UCSD-AML1 (cell line): ENCODE results near the gene ENAH.
"Not testable (repeated sequence)": the region's sequence is repeated elsewhere in the genome, so short reads cannot be mapped to it uniquely, and the experiment has no call there.

Experiments used
- DNase-seq: peaks from one replicate; lab custom pipeline; 2025; ENCODE audit not compliant: unreplicated experiment; lab: John Stamatoyannopoulos, UW

Gene ENAH

DNA sequence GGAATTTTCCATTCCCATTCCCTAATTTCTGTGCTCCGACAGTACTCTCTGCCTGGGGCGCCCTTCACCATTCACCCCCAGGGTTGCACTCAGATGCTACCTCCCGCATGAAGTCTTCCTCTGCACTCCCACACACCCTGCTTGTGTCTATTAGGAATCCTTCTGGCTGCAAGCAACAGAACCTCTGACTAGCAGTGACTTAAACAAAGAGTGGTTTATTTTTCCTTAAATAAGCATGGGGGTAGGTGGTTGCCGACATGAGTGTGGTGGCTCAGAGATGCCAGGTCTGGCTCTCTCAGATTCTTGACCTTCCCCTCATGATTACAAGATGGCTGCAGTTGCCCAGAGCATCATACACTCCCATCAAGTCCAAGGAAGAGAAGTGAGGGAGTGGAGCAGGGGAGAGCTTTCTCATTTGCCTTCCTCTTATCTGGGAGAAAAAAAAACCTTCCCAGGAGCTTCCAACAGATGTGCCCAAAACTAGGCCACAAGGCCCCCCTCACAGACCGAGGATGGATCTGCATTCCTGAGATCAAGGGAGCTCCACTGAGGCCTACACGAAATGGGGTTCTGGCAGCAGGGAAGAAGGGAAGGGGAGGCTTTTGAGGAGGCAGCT is 175.5 kb downstream of the ENAH start:
- no peak for DNase-seq

DNA sequence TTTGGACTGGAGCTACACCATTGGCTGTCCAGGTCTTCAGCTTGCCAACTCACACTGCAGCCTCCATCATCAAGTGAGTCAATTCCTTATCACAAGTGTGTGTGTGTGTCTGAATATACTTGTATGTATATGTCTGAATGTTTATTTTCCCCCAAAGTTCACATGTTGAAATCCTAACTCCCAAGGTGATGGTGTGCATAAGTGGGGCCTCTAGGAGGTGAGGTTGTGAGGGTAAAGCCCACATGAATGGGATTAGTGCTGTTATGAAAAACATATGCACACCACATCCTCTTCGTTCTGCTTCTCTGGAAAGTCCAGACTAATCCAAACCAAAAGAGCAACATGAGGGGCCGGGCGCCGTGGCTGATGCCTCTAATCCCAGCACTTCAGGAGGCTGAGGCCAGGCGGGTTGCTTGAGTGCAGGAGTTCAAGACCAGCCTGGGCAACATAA is 176.4 kb downstream of the ENAH start:
- DNase-seq = no peak

DNA sequence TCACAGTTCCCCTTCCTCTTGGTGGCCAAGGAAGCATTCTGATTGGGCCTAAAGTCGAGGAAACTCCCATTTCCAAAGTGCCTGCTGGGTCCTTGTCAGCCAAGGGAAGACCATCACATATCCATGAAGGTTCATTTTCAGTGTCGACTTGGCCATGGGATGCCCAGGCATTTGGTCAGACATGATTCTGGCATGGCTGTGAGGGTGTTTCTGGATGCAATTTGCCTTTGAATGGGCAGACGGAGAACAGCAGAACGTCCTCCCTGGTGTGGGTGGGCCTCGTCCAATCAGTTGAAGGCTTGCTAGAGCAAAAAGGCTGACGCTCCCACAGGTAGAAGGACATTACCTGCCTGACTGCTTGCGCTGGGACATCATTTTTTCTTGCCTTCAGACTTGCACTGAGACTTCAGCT is 176.8 kb downstream of the ENAH start:
- DNase-seq = no peak

DNA sequence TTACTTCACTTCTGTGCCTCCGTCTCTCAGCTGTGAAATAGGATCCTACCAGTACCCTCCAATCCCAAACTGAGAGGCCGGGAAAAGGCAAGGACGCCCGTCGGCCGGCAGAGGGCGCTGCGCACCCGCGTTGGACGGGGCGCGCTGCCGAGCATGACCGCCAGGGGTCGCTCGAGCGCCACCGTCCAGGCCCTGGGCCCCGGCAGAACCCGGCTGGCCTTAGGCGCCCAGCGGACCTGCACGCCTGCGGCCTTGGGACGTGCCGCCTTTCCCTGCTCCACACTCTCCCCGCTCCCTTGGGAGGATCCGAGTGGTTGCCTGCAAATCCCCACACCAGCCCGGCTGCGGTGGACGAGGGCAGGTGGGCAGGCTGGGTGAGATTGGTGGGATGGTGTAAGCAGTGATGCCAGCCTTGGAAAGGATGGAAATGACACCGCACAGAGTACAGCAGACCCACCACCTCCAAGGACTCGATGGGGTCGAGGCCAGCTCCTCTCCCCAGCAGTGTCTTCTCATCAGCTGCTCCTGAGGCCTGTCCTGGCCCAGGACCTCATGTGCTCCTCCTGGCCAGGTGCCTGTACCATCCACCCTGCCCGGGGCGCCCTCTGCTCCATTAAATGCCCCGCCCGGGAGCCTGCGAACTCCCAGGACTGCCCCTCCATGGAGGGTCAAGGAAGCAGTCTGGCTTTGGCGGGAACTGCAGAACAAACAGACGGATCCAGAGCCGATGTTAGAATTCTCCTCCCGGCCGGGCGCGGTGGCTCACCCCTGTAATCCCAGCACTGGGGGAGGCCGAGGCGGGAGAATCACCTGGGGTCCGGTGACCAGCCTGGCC is 177.7 kb downstream of the ENAH start:
- DNase-seq = peak; percentile 80

DNA sequence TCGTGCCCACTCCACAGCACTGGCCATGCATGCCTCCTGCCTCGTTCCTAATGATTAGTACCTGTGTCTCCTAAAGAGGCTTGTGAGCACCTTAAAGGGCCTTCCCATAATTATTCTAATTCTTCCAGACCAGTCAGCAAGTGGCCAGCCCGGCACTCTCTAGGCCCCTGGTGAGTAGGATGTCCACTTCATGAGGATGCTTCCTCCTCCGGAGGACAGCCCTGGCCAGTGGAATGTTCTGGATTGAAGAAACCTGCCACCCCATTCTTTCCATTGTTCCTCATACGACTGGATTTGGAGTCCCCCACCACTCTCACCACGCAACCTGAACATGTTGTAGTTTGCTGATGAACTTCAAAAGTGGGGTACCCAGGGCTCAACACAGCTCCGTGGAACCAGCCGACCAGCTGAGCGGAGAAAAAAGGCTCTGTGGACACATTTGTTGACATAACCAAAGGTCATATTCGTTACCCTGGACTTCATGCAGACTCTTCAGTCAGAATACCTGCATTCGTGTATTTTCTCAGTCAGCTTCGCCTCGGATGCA is 178.4 kb downstream of the ENAH start:
- no peak for DNase-seq

DNA sequence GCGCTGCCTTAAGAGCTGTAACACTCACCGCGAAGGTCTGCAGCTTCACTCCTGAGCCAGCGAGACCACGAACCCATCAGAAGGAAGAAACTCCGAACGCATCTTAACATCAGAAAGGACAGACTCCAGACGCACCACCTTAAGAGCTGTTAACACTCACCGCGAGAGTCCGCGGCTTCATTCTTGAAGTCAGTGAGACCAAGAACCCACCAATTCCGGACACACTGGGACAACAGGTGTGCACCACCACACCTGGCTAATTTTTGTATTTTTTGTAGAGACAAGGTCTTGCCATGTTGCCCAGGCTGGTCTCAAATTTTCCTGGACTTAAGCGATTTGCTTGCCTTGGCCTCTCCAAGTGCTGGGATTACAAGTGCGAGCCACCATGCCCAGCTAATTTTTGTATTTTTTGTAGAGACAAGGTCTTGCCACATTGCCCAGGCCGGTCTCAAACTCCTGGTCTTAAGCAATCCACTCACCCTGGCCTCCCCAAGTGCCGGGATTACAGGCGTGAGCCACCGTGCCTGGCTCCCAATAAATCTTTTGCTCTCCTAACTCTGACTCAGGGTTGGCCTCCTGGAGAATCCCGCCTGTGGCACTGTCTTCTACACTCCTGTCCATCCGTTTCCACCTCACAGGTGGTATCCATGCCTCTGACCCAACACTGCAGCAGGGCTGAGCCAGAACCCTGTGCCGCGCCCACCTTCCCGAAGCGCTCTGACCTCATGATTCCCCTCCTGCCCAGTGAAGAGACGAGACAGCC is 179.1 kb downstream of the ENAH start:
- DNase-seq = not testable (repeated sequence)

DNA sequence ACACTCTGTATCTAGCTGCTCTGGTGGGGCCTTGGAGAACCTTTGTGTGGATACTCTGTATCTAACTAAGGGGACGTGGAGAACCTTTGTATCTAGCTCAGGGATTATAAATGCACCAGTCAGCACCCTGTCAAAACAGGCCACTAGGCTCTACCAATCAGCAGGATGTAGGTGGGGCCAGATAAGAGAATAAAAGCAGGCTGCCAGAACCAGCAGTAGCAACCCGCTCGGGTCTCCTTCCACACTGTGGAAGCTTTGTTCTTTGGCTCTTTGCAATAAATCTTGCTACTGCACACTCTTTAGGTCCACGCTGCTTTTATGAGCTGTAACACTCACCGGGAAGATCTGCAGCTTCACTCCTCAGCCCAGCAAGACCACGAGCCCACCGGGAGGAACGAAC is 179.7 kb downstream of the ENAH start:
- not testable (repeated sequence) for DNase-seq

DNA sequence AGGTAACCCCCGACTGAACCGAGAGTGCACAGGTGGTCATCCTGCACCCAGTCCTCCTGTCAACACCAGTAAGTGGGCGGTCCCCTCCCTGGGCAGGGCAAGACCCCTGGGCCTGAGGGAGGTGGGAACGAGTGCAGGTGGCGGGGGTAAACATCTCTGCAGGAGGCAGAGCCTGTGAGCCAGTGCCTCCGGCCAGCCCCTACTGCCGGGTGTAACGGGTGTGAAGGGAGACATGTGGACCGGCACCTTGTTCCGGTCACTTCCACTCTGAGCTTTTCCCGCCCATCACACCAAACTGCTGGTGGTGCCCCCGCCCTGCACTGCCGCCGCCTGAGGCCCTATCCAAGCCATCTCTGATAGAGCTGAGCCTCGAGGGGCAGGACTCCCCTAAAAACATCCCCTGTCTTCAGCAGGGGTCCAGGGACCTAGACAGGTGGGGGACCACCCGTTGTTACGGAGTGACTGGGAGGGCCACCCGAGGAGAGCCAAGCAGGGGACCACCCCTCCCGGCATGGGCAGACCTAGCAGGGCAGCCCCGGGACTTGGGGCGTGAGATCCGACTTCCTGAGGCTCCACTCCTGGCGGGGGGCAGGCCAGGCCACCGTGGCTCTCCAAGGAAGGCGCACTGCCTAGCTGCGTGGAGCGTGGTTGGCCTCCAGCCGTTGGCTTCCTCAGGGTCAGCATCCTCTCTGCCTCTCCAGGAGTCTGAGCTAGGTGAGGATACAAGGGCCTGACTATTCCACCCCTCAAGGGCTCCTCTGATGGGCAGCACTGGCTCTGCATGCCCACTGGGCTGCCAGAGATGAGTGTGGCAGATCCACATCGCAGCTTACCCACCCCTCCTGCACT is 181.2 kb downstream of the ENAH start:
- no peak for DNase-seq

DNA sequence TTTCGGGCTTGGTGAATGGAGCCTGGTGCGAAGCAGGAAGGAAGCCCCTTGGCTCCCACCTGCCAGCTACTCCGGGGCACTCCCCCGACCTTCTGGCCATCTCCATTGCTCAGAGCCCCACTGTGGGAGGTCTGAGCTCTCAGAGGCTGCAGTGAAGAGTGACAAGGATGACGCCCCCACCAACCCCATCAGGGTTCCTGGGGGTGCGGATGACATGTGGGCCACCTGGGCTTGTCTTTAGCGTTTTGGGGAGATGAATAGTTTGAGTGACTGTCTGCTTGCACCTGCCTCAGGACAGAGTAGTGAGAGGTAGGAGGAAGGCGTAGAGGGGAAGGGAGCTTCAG is 181.8 kb downstream of the ENAH start:
- no peak for DNase-seq

DNA sequence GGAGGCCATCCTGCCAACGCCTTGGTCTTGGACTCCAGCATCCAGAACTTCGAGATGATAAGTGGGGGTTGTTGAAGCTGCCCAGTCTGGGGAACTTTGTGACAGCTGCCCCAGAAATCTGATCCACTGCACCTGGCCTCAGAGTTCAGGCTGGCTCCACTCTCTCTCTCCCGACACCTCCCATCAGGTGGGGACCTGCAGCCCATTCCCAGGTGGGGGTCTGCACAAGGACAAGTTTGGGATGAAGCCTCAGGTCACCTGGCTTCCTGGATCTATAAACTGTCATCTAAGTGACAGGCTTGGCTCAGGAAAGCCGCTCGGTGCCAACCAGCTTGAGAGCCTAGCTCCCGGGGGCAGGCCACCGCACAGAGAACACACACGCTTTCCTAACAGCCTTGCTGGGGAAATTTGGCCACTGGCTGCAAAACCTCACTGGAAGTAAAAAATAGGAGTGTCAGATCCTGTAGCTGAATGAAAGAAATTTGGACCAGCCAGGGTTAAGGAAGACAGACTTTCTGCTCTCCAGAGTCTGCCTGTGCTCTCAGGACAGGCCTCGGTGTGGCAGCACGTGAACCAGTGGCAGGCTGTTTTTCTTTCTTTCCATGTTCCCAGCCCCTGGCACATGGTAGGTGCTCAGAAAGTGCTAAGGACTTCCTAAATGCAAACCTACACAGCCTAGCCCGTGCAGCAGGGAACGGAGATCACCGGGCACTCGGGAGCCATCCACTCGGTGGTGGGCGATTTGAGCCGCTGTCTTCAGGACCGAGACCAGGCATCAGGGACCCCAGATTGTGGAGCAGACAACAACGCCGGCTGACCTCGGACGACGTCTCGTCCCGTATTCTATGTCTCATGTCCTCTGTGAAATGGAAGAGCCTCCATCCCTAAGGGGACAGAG is 182.5 kb downstream of the ENAH start:
- no peak for DNase-seq

DNA sequence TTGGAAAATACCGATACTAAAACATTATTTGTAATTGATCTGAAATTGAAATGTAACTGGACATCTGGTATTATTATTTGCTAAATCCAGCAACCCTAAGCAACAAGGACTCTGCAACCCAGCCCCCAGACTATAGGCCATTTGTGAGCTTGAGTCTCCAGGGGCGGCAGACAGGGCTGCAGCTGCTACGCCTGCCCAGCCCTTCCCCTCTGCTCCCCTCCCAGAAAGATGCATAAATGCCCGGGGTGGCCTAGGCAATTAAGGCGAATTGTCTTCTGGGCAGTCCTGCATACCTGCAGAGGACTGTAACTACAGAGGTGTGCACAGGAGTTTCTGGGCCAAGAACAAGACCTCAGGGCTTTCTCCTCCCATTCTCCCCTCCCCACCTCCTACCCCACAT is 183.9 kb downstream of the ENAH start:
- no peak for DNase-seq

DNA sequence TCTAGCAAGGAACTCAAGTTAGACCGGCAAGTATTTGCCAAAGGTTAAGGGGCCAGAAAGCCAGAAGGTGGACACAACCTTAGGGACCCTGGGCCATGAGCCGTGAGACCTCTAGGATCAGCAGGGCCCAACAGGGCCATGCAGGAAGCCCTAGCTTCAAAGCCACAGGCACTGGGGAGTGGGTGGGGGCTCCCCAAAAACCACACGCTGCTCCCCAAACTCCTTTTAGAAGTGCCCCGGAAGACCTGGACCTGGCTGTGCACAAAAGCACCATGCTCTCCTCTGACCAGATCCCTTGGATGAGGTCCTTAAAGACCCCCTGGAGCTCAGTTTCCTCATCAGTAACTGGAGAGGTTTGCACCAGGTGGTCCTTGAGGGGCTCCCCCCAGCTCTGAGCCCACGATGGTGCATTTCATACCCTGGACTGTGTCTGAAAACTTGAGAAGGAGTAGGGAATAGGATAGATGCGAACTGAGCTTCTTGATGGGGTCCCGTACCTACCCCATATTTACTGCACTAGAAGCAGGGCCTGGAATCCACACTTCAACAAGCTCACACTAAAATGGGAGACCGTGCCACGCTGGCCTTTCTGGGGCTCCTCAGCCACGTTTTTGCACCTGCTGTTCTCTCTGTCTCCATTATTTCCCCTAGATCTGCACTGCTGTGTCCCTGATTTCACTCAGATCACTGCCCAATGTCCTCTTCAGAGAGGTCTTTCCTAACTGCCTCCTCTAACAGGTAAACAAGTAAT is 184.5 kb downstream of the ENAH start:
- DNase-seq = no peak

DNA sequence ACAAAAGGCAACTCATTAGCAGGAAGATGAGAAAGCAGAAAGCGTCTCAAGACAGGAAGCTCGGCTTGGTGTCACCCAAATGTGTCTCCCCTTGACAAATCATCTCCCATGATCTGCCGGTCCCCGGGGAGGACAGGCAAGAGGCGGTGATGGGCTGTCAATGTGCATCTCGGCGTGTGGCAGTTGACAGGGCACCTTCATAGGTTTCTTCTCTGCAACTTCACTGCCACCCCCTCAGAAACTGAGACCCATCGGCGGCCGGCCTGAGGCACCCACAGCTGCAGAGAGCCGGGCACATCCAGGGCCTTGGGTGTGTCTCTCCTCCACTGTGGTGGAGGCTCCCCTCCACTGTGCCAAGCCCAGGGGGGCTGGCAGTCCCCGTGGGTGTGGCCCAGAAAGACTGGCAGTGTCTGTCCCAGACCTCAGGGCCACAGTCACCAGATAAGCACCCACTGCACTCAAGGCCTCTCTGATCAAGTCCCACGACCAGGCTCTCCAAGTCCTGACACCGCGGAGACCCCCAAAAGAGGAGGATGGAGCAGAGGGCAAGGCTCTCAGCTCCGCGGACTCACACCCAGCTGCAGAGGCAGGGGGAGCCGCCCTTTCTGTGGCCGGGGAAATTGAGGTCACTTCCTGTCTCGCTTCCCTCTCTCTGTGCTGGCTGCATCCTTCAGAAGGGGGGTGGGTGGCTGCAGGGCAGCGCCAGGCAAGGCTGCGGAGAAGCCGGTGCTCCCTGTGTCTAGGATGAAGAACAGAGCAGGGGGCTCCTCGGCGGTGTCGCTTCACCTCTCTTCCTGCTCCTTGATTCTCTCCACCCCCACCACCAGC is 185.5 kb downstream of the ENAH start:
- peak; percentile 84 for DNase-seq

DNA sequence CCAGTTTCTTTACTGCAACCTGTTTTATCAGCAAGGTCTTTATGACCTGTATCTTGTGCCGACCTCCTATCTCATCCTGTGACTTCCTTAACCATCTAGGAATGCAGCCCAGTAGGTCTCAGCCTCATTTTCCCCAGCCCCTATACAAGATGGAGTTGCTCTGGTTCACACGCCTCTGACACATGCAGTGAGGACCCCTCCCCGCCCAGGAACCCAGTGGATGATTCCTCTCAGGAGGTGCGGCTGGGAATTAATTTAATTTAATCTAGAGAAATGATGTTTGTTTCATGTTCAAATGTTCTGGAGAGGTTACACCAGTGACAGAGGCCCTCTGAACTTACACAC is 186.1 kb downstream of the ENAH start:
- DNase-seq = no peak

DNA sequence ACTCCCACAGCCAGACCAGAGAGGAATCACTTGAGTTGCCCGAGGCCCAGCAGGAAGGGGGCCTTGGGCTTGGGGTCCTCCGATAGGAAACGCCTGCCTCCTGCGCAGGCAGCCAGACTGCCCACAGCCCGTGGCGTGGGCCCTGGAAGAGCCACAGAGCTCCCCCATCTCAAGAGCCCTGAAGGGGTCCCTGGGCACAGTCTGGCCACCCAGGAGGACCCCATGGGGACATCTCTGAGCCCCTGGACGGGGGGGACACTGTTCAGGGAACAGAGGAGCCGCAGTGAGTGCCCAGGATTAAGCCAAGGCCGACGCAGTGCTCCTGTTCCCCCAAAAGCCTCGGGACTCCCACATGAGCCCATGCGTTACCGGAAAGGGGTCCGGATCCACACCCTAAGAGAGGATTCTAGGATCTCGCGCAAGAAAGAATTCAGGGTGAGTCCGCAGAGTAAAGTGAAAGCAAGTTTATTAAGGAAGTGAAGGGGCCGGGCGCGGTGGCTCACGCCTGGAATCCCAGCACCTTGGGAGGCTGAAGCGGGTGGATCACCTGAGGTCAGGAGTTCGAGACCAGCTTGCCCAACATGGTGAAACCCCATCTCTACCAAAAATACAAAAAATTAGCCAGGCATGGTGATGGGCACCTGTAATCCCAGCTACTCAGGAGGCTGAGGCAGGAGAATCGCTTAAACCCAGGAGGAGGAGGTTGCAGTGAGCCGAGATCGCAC is 187.0 kb downstream of the ENAH start:
- DNase-seq = no peak

DNA sequence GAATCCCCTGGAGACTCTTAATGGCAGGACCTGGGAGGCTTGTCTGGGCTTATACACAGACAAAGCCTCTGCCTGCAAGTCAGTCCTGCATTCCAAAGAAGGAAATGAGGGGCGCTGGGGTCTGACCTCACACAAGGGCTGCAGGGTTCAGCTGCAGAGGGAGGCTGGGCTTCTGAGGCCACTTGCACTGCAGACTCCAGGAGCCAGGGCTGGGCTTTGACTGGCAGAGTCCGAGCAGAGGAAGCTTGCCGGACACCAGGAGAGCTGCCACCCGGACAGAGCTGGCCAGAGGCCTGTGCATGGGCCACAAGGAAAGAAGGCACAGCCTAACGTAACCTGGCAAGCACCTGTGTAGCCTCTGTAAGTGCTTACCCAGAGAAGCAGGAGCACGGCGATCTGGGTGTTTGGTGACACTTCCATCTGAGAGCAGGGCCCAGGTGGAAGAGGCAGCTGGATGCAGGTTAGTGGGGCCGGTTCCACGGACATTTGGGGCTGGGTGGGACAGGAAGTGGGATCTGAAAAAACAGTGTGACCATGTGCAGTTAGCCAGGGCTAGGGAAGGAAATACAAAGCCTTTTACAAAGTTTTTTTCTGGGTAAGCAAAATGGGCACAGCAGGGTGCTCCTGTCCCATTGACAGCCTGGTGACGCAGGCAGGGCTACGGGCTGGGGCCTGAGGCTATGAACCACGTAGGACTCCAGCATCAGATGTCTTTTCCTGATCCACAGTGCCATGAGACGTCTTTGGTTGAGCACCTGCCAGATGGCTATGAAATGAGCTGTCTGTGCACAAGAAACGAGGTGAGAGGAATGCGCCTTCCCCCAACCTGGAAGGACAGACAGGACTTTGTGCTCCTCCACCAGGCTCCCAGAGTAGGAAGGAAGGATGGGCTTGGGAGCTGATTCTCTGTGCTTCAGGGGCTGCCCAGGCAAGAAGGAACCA is 187.8 kb downstream of the ENAH start:
- DNase-seq = no peak
